ENCODE data around the gene METTL25B.
"Not testable (repeated sequence)": the region's sequence is repeated elsewhere in the genome, so short reads cannot be mapped to it uniquely, and the experiment has no call there.

Gene METTL25B

DNA sequence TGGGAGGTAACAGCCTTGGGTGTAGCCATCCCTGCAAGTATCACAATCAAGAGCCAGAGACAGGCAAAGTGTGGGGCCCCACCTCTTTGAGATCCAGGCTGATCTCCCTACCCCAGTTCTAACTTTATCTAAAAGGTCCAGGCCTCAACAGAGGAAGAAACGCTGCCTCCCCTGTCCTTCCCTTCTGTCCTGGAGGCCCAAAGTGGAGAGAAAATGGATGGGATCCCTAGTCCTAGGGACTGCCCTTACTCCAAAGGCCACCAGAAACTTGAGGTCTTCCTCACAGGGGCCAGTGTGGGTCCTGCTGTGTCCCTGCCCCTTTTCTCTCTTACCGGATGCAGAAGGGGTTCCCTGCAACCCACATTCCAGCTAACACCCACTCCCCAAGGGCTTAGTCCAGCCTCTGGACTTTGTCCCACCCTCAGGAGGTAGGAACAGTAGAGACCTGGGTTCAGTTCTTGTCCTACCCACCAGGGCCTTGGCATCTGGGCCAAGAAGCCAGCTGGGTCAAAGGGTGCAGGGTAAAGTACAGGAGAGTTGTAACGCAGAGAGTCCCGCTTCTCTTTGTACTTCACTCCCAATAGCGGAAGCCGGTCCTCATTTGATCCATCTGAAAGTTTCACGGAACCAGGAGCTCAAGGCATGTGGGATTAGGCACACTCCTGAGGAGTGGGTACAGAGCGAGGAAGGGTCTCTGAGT, 21.3 kb downstream of the METTL25B start:
- Histone ChIP-seq H3K36me3 (ENCODE audit: control insufficient read depth, insufficient read depth, low read length) (peaks cover 4% of the 10 kb centered on the region), H3K27me3 (ENCODE audit: control insufficient read depth, insufficient read depth, low read length) (no peaks in the 10 kb centered on the region), H3K4me3 (ENCODE audit: low read length) (peak overlapping the region; percentile 69), H3K4me1 (ENCODE audit: control insufficient read depth, insufficient read depth, low read length) (peaks cover 51% of the 10 kb centered on the region), H3K9ac (ENCODE audit: low read length) (peak overlapping the region; percentile 50), H3K27ac (ENCODE audit: low read depth, low read length) (peak overlapping the region; percentile 97)

DNA sequence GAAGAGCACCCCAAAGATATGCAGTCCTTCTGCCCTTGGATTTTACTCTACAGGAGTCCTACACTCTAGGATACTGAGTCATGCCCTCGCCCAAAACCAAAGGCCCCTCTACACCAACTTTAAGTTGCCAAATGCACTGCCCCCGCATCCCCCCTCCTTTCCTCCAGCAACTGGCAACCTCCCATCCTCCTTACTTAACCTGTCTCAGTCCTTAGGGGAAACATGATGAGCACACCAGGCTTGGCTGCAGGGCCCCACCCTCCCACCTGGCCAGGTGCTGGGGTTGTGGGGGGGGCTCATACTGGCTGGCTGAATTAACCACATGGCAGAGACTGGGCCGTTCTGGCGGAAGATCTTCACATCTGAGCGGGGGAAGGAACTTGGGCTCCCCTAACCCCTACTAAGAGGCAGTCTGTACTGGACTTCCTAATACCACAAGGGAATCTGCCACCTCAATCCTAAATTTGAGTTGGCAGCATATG, 22.0 kb downstream of the METTL25B start:
- Histone ChIP-seq H3K27me3 (ENCODE audit: control insufficient read depth, insufficient read depth, low read length) (no peaks in the 10 kb centered on the region), H3K4me1 (ENCODE audit: control insufficient read depth, insufficient read depth, low read length) (peaks cover 51% of the 10 kb centered on the region), H3K36me3 (ENCODE audit: control insufficient read depth, insufficient read depth, low read length) (no peaks in the 10 kb centered on the region), H3K9ac (ENCODE audit: low read length) (peak overlapping the region; percentile 50), H3K27ac (ENCODE audit: low read depth, low read length) (peak overlapping the region; percentile 97), H3K4me3 (ENCODE audit: low read length) (peak overlapping the region; percentile 69)

DNA sequence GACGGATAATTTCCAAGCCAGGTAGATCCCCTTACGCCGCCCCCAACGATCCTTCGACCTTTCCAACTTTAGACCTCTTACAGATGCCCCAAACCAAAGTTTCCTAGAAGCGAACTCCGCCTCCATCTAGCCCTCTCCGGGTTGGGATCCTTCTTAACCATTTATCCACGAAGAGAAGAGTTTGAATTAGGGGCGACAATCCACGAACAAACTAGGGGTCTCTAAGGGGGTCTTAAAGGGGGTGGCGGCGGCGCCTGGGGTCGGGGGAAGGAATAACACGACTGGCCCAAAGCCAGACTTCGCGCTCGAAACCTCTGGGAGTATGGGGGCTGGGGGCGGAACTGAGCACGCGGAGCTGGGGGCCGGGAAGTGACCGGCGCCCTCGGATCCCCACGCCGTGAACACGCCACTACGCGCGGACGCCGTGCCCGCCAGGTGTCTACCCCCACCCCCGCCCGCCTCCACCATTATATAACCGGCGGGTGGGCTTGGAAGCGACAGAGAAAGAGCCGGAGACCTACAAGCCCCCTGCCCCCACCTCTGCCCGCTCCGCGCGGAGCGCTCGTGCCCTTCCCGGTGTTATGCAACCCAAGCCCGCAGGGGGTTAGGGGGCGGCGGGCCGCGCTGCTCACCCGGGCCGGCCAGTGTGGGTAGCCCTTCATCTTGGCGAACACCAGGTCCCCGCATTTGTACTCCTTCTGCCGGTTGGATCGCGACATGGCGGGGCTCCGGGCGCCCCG, 22.6 kb downstream of the METTL25B start:
- peak overlapping the region; percentile 50 for H3K9ac ChIP-seq (ENCODE audit: low read length)
- H3K27ac ChIP-seq (ENCODE audit: low read depth, low read length) = peak overlapping the region; percentile 97
- peaks cover 44% of the 10 kb centered on the region for H3K4me1 ChIP-seq (ENCODE audit: control insufficient read depth, insufficient read depth, low read length)
- no peaks in the 10 kb centered on the region for H3K36me3 ChIP-seq (ENCODE audit: control insufficient read depth, insufficient read depth, low read length)
- no peaks in the 10 kb centered on the region for H3K27me3 ChIP-seq (ENCODE audit: control insufficient read depth, insufficient read depth, low read length)
- peak overlapping the region; percentile 69 for H3K4me3 ChIP-seq (ENCODE audit: low read length)

DNA sequence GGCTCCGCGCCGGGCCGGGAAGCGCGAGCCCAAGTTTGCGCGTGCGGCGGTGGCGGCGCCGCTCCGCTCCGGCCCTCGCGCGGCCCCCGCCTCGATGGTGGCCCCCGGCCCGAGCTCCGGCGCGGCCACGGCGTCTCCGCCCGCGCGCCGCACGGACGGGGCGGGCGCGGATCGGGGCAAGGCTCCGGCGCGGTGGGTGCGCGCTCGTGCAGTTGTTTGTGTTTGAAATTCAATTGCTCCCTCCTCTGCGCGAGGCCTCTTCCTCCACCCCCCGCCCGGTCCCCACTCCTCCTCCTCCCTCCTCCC, 23.1 kb downstream of the METTL25B start, which contains the start of gene HDGF:
Gene HDGF, minus strand, starts transcription at position 225 of the 306 bp plus-strand sequence. CDS start 246 bp downstream, outside the sequence.
- no peaks in the 10 kb centered on the region for H3K27me3 ChIP-seq (ENCODE audit: control insufficient read depth, insufficient read depth, low read length)
- H3K4me3 ChIP-seq (ENCODE audit: low read length) = peak within 1 kb of the TSS; percentile 85
- H3K4me1 ChIP-seq (ENCODE audit: control insufficient read depth, insufficient read depth, low read length) = peaks cover 39% of the 10 kb centered on the region
- H3K9ac ChIP-seq (ENCODE audit: low read length) = peak within 1 kb of the TSS; percentile 81
- peak within 1 kb of the TSS; percentile 97 for H3K27ac ChIP-seq (ENCODE audit: low read depth, low read length)
- no peaks in the 10 kb centered on the region for H3K36me3 ChIP-seq (ENCODE audit: control insufficient read depth, insufficient read depth, low read length)

DNA sequence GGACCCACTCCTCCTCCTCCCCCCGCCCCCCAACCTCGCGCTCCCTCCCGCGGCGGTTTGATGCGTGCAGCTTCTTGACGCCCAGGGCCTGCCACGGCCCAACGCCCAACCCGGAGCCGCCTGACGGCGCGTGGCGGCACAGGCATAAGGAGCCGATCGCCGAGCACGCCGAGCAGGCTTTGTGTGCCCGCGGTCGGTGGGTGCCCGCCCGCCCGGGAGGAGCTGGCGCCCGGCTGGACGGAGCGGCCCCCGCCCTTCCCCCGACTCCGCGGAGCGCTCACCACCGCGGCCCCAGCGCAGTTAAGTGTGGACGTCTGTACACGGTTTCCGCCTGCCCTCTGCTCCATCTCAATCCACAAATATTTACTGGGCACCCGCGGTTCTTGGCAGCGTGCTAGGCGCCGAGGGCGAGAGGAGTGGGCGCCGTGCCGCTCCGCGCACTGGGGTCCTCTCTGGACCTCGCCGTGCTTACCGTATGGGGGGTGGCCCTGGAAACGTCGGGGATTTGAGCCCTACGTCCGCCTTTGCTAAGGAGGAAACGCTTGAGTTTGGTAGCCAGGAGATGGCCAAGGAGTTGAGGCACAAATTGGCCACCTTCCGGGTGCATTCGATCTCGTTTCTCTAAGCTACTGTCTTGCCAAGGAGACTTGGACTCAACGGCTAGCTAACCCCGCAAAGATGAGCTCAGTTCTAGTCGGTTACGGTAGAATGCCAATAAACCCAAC, 23.6 kb downstream of the METTL25B start:
- Histone ChIP-seq H3K4me3 (ENCODE audit: low read length) (peak overlapping the region; percentile 85), H3K27ac (ENCODE audit: low read depth, low read length) (peak overlapping the region; percentile 97), H3K4me1 (ENCODE audit: control insufficient read depth, insufficient read depth, low read length) (peaks cover 39% of the 10 kb centered on the region), H3K27me3 (ENCODE audit: control insufficient read depth, insufficient read depth, low read length) (no peaks in the 10 kb centered on the region), H3K36me3 (ENCODE audit: control insufficient read depth, insufficient read depth, low read length) (no peaks in the 10 kb centered on the region), H3K9ac (ENCODE audit: low read length) (peak overlapping the region; percentile 81)

DNA sequence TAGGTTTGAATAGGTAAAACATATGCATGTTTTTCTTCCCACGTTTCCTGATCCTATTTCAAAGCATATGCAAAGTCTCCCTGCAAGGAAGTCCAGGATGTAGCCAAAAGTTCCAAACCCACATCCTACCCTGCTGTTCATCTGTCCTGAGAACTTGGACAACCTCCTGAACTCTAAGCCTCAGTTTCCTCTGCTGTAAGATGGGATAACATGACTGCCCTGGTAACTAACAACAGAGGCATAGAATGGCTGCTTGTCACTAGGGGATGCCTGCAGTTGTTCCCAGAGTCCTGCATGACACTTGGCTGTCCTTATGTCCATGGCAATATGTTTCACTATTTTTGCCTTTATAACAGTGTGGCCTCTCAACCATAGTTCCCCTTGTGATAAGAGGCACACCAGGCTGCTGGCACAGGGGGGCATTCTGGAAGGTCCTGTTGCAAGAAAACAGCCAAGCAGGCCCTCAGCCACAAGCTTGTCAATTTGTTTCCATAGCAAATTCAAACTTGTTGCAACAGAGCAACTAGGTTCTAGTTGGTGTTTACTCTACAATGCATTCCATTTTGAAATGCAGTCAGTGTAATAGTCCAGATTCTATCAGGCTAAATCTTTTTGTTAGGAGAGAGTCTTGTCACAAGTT, 24.7 kb downstream of the METTL25B start:
- H3K4me1 ChIP-seq (ENCODE audit: control insufficient read depth, insufficient read depth, low read length) = peaks cover 33% of the 10 kb centered on the region
- H3K36me3 ChIP-seq (ENCODE audit: control insufficient read depth, insufficient read depth, low read length) = no peaks in the 10 kb centered on the region
- no peaks in the 10 kb centered on the region for H3K27me3 ChIP-seq (ENCODE audit: control insufficient read depth, insufficient read depth, low read length)
- H3K4me3 ChIP-seq (ENCODE audit: low read length) = peak overlapping the region; percentile 85
- no peak overlapping the region for H3K27ac ChIP-seq (ENCODE audit: low read depth, low read length)
- H3K9ac ChIP-seq (ENCODE audit: low read length) = no peak overlapping the region

DNA sequence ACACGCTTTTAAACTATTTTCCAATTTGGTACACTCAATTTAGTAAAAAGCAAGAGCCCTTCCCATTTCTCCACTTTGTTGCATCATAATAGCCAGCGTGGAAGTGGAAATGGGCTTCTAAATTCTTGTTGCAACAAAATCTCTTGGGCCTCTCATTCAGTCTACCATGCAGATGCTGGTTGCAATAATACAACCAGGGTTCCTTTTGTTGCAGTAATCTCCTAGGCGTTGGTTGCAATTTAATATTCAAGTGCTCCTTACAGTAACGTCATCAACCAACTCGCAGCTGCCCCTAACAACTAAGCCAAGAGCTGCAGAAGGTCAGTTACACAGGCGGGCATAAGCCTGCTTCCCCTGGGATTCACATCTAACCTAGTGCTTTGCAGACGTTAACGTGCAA, 25.9 kb downstream of the METTL25B start:
- Histone ChIP-seq H3K9ac (ENCODE audit: low read length) (no peak overlapping the region), H3K27me3 (ENCODE audit: control insufficient read depth, insufficient read depth, low read length) (no peaks in the 10 kb centered on the region), H3K36me3 (ENCODE audit: control insufficient read depth, insufficient read depth, low read length) (no peaks in the 10 kb centered on the region), H3K27ac (ENCODE audit: low read depth, low read length) (no peak overlapping the region), H3K4me1 (ENCODE audit: control insufficient read depth, insufficient read depth, low read length) (peaks cover 20% of the 10 kb centered on the region), H3K4me3 (ENCODE audit: low read length) (no peak overlapping the region)

DNA sequence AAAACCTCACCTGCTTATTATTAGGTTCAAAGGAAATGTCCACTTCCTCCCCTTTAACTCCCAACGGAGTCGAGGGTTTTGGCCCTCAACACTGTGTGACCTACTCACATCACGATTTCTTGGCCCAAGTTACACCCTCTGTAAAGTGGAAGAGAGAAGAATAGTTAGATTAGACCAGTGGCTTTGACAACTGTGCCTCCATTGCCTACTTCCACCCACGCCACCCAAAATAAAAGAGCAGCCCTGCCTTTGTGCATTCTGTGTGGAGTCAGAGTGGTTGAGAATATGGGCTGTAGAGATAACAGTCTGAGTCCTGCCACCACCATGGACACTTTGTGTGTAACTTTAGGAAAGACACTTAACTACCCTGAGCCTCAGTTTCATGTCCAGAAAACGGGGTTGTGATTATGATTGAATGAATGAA, 27.3 kb downstream of the METTL25B start:
- no peaks in the 10 kb centered on the region for H3K27me3 ChIP-seq (ENCODE audit: control insufficient read depth, insufficient read depth, low read length)
- H3K36me3 ChIP-seq (ENCODE audit: control insufficient read depth, insufficient read depth, low read length) = no peaks in the 10 kb centered on the region
- no peak overlapping the region for H3K27ac ChIP-seq (ENCODE audit: low read depth, low read length)
- no peak overlapping the region for H3K4me3 ChIP-seq (ENCODE audit: low read length)
- H3K9ac ChIP-seq (ENCODE audit: low read length) = no peak overlapping the region
- H3K4me1 ChIP-seq (ENCODE audit: control insufficient read depth, insufficient read depth, low read length) = peaks cover 9% of the 10 kb centered on the region

DNA sequence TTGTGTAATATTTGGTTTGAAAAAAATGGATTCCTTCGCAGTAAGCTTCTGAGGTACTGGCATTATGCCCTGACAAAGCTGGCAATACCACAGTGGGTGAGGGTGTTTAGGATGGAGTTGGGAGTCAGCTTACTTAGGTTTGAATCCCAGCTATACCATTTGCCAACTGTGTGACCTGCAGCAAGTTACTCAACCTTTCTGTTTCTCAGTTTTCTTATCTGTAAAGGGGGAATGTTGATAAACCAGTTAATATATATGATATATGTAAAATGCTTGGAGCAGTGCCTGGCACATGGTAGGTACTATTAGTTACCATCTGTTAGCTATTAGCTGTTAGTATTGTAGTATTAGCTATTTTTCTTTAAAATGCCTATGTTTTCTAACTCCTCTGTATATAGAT, 28.1 kb downstream of the METTL25B start:
- H3K4me1 ChIP-seq (ENCODE audit: control insufficient read depth, insufficient read depth, low read length) = peaks cover 9% of the 10 kb centered on the region
- no peaks in the 10 kb centered on the region for H3K36me3 ChIP-seq (ENCODE audit: control insufficient read depth, insufficient read depth, low read length)
- H3K9ac ChIP-seq (ENCODE audit: low read length) = no peak overlapping the region
- H3K27me3 ChIP-seq (ENCODE audit: control insufficient read depth, insufficient read depth, low read length) = no peaks in the 10 kb centered on the region
- H3K27ac ChIP-seq (ENCODE audit: low read depth, low read length) = no peak overlapping the region
- no peak overlapping the region for H3K4me3 ChIP-seq (ENCODE audit: low read length)

DNA sequence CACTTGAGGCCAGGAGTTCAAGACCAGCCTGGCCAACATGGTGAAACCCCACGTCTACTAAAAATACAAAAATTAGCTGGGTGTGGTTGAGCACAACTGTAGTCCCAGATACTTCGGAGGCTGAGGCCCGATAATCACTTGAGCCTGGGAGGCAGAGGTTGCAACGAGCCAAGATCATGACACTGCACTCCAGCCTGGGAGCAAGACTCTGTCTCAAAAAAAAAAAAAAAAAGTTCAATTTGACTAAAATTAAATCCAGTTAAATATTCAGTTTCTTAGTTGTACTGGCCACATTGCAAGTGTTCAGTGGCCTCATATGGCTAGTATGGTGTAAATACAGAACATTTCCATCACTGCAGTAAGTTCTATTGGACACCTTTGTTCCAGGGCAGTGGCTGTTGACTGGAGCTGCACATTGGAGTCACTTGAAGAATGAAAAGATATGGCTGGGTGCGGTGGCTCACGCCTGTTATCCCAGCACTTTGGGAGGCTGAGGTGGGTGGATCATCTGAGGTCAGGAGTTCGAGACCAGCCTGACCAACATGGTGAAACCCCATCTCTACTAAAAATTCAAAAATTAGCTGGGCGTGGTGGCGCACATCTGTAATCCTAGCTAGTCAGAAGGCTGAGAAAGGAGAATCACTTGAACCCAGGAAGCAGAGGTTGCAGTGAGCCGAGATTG, 29.4 kb downstream of the METTL25B start:
- not testable (repeated sequence) for H3K27me3 ChIP-seq (ENCODE audit: control insufficient read depth, insufficient read depth, low read length); H3K9ac ChIP-seq (ENCODE audit: low read length); H3K4me1 ChIP-seq (ENCODE audit: control insufficient read depth, insufficient read depth, low read length); H3K4me3 ChIP-seq (ENCODE audit: low read length); H3K27ac ChIP-seq (ENCODE audit: low read depth, low read length); H3K36me3 ChIP-seq (ENCODE audit: control insufficient read depth, insufficient read depth, low read length)

DNA sequence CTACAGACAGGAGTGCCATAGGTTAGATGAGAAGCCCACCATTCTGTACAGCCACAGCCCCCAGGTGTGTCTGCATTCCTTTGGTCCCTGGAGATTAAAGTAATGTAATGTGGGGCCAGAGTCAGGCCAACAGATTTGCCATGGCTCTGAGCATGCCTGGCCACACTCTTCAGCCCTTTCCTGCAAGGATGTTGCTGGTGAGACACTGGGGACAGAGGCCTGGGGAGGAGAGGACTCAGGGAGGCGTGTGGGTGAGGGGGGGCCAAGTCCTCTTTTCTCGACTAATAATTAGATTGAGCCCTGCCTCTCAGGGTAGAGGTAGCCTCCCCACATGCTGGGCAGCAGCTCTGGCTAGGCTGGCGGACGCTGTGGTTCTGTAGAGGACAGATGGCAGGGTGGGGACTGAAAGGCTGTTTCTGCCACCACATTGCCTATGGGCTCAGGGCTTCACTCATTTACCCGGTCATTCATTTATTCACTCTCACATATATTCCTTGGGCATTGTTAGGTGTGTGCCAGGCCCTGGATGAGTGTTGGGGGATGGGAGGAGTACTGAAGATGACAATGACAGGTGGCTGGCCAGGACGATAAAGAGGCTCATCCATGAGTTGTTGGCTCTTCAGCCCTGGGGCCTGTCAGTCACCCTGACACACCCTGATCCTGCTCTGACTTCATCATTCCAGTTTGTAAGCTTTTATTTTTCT, 32.0 kb downstream of the METTL25B start:
- H3K4me1 ChIP-seq (ENCODE audit: control insufficient read depth, insufficient read depth, low read length) = no peaks in the 10 kb centered on the region
- H3K27ac ChIP-seq (ENCODE audit: low read depth, low read length) = no peak overlapping the region
- H3K27me3 ChIP-seq (ENCODE audit: control insufficient read depth, insufficient read depth, low read length) = no peaks in the 10 kb centered on the region
- no peaks in the 10 kb centered on the region for H3K36me3 ChIP-seq (ENCODE audit: control insufficient read depth, insufficient read depth, low read length)
- H3K9ac ChIP-seq (ENCODE audit: low read length) = no peak overlapping the region
- H3K4me3 ChIP-seq (ENCODE audit: low read length) = no peak overlapping the region
